ENCODE data around the gene ABAT. TPM values are rescaled to one million over a fixed set of nuclear protein-coding genes. Genes with fewer than 3 reads are reported as not detected.

Gene ABAT
- total RNA-seq, 6 experiments from 2014 or later, result 160 to 378 (median 305) TPM

GRCh38 chr16:8678068-8678927 lies 3.9 kb downstream of the ABAT start:
- intact Hi-C loops (cut with DNase I), result loop anchor here in 1 of 2 donors (10.0 kb wide), 1 partner anchor 47 kb away; no protein-coding TSS in a partner anchor
- TF ChIP-seq CTCF (IDR thresholded peaks at IDR 0.05) (no peak), POLR2A (IDR thresholded peaks at IDR 0.05) (no peak)
- Histone ChIP-seq H3K9me3 (no peaks in the 10 kb centered on the region), H3K4me3 (no peak overlapping the region), H3K36me3 (no peaks in the 10 kb centered on the region), H3K4me1 (peaks cover 0 to 43% (median 15%) of the 10 kb centered on the region in 4 donors), H3K27me3 (no peaks in the 10 kb centered on the region), H3K27ac (no peak overlapping the region)
- 81% methylated on average over 4 of the region's 7 CpGs for WGBS (ENCODE audit: insufficient coverage, low coverage, low lambda C conversion rate, missing lambda C conversion rate)
- ATAC-seq (no peak), DNase-seq (no peak)

DNA sequence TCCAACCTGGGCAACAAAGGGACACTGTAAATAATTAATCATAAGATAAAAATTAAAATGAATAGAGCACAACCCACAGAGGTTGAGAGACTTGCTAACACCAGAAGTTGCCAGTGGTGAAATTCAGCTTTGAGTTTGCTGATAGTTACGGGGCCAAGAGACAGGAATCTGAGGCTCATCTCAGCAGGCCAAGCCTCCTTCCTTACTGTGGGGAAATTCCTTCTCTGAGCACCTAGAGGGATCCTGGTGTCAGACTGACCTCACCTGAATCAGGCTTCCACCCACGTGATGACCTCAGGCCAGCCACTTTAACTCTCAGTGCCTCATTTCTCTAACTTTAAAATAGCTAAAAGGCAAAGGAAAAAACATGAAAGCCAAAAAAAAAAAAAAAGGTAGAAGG lies 4.7 kb downstream of the ABAT start:
- intact Hi-C loops (cut with DNase I), result loop anchor here in 1 of 2 donors (10.0 kb wide), 1 partner anchor 46 kb away; no protein-coding TSS in a partner anchor
- 33% methylated on average over 1 of the region's 2 CpGs for WGBS (ENCODE audit: insufficient coverage, low coverage, low lambda C conversion rate, missing lambda C conversion rate)
- peaks cover 0 to 42% (median 15%) of the 10 kb centered on the region in 4 donors for H3K4me1 ChIP-seq
- TF ChIP-seq POLR2A (IDR thresholded peaks at IDR 0.05), result no peak
- TF ChIP-seq CTCF (IDR thresholded peaks at IDR 0.05), result no peak
- H3K27me3 ChIP-seq, result no peaks in the 10 kb centered on the region
- peak overlapping the region in 1 of 3 donors; percentile 37 for H3K27ac ChIP-seq
- H3K4me3 ChIP-seq, result no peak overlapping the region
- H3K9me3 ChIP-seq, result no peaks in the 10 kb centered on the region
- ATAC-seq (peak in 1 of 4 donors; percentile 9), DNase-seq (no peak)
- no peaks in the 10 kb centered on the region for H3K36me3 ChIP-seq

DNA sequence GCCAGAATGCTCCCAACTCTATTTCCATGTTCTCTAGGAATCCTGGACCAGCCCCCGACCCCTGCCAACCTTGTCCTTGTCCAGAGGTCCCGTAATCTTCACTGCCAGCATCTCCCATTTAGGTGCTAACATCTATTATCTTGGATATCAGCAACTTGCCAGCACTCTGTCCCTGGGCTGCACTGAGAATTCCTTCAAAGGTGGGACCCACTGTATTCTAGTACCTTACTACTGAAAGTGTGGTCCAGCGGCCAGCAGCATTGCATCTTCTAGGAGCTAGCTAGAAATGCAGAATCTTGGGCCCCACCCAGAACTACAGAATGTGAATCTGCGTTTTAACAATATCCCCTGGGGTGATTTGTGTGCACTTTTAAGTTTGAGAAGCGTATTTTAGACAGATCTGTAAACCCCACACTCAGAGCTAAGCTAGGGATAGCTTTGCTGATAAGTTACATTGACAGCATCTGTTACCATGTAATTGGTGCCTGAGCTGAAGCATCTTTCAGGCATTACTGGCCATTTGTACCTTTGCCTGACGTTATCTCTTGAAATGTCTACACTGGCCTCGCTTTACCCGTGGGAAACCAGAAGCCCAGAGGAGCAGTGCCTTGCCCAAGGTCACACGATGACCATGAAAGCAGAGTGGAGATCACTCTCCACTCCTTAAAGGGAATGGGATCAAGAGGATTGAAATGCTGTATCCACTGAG lies 8.3 kb downstream of the ABAT start:
- intact Hi-C loops (cut with DNase I), result no loop called here
- ATAC-seq (no peak), DNase-seq (no peak)
- no peaks in the 10 kb centered on the region for H3K9me3 ChIP-seq
- no peak overlapping the region for H3K4me3 ChIP-seq
- no peaks in the 10 kb centered on the region for H3K27me3 ChIP-seq
- TF ChIP-seq POLR2A (IDR thresholded peaks at IDR 0.05) (no peak), CTCF (IDR thresholded peaks at IDR 0.05) (no peak)
- WGBS (ENCODE audit: insufficient coverage, low coverage, low lambda C conversion rate, missing lambda C conversion rate), result 92% methylated on average over 8 of the region's 9 CpGs
- no peaks in the 10 kb centered on the region for H3K36me3 ChIP-seq
- H3K27ac ChIP-seq, result no peak overlapping the region
- peaks cover 0 to 46% (median 22%) of the 10 kb centered on the region in 4 donors for H3K4me1 ChIP-seq

GRCh38 chr16:8683640-8684039 lies 9.2 kb downstream of the ABAT start:
- ATAC-seq (no peak), DNase-seq (no peak)
- Histone ChIP-seq H3K9me3 (no peaks in the 10 kb centered on the region), H3K36me3 (no peaks in the 10 kb centered on the region), H3K4me3 (no peak overlapping the region), H3K27ac (no peak overlapping the region), H3K4me1 (peaks cover 0 to 38% (median 19%) of the 10 kb centered on the region in 4 donors), H3K27me3 (no peaks in the 10 kb centered on the region)
- intact Hi-C loops (cut with DNase I), result no loop called here
- TF ChIP-seq CTCF (IDR thresholded peaks at IDR 0.05) (no peak), POLR2A (IDR thresholded peaks at IDR 0.05) (no peak)
- 63% methylated on average over 4 of the region's 4 CpGs for WGBS (ENCODE audit: insufficient coverage, low coverage, low lambda C conversion rate, missing lambda C conversion rate)

All from right lobe of liver (tissue), 6 donors.